AG04450 (cell line): Measurements from ENCODE around the gene BORCS6. TPM values are rescaled to one million over a fixed set of nuclear protein-coding genes. Genes with fewer than 3 reads are reported as not detected.

Experiments
- CTCF ChIA-PET: fragments of 300-600, 350-600 bp; formaldehyde crosslinking; extraction: SDS; loops from one replicate; lab custom pipeline; 2022; ENCODE audit warnings: antibody characterized with exemption, inconsistent platforms; lab: Charles Lee
- POLR2A ChIA-PET: fragments of 350-600 bp; formaldehyde crosslinking; extraction: SDS; loops from one replicate; lab custom pipeline; 2021; ENCODE audit warnings: antibody characterized with exemption, inconsistent platforms; lab: Yijun Ruan, JAX
- DNase-seq: peaks from one replicate; pipeline ENCODE4 v3.0.0-alpha.2; 2011; ENCODE audit warnings: low read depth, low spot score
- H3K27ac ChIP-seq: one replicate; pipeline ENCODE4 v1.5.1; 2012; ENCODE audit warnings: low read depth, low read length, control low read depth
- H3K27me3 ChIP-seq: one replicate; pipeline ENCODE4 v1.6.0; 2012; ENCODE audit warnings: low read length; ENCODE audit not compliant: control insufficient read depth, insufficient read depth
- H3K4me3 ChIP-seq: 2 replicates; pipeline ENCODE4 v1.5.1; 2011; ENCODE audit warnings: mild to moderate bottlenecking, low read depth, low read length, control low read depth
- H3K9me3 ChIP-seq: 2 replicates; pipeline ENCODE4 v1.5.1; 2012; ENCODE audit warnings: low read length; ENCODE audit not compliant: control insufficient read depth, insufficient read depth
- CTCF ChIP-seq: IDR thresholded peaks from 2 replicates; pipeline ENCODE4 v1.5.1; 2011; ENCODE audit warnings: low read depth, low read length, control low read depth, inconsistent platforms
- polyA plus RNA-seq: library from polyadenylated mRNA; depleted of rRNA; stranded (reverse); fragments of >200 nt; gene quantifications from 2 replicates; pipeline ENCODE4 v1.2.3, GENCODE V29; 2011

The BORCS6 gene
- polyA plus RNA-seq, 1 experiment = 2.3 TPM

DNA sequence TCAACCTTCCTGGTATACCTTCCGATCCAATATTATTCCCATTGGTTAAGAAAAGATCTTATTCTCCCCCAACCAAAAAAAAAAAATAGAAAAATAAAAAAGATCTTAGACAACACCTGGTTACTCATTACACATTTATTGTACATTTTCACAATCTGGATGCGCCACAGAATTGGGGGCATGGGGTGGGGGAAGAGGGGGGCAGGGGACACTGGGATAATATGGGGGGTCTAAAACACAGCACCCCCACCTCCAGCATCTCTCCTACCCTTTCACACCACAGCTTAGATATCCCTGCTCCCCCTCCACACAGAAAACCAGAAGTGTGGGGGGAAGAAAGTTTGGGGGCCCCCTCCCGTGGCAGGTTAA, 31.0 kb downstream of the BORCS6 start:
- no peak for DNase-seq
- H3K9me3 ChIP-seq = no peaks in the 10 kb centered on the region; the same call in 1 of the 2 replicates
- CTCF ChIA-PET = interaction anchor here (1.2 to 2.0 kb wide), 6 partner anchors 9 to 98 kb away, joined by 3 to 17 read pairs (median 6); no protein-coding TSS in a partner anchor
- no peak overlapping the region for H3K4me3 ChIP-seq
- TF ChIP-seq CTCF = no peak
- no peaks in the 10 kb centered on the region for H3K27me3 ChIP-seq
- POLR2A ChIA-PET = interaction anchor here (3.3 kb wide), 1 partner anchor 14 kb away, joined by 20 read pairs; no protein-coding TSS in a partner anchor
- H3K27ac ChIP-seq = no peak overlapping the region

- H3K9me3 ChIP-seq = no peaks in the 10 kb centered on the region; the same call in 1 of the 2 replicates
- peak; percentile 88 for TF ChIP-seq CTCF
- DNase-seq = peak; percentile 68
- ChIA-PET POLR2A (interaction anchor here (0.6 to 3.3 kb wide), 2 partner anchors 15 to 40 kb away, joined by 3 to 20 read pairs; no protein-coding TSS in a partner anchor), CTCF (interaction anchor here (0.6 to 2.0 kb wide), 12 partner anchors 10 to 98 kb away, joined by 3 to 17 read pairs (median 3); partner anchors contain the start of genes ALOXE3 and HES7)
- no peak overlapping the region for H3K4me3 ChIP-seq
- H3K27me3 ChIP-seq = no peaks in the 10 kb centered on the region
- peak overlapping the region; percentile 70 for H3K27ac ChIP-seq
These were observed 31.5 kb downstream of the BORCS6 start for GRCh38 chr17:8158267-8159031.

DNA sequence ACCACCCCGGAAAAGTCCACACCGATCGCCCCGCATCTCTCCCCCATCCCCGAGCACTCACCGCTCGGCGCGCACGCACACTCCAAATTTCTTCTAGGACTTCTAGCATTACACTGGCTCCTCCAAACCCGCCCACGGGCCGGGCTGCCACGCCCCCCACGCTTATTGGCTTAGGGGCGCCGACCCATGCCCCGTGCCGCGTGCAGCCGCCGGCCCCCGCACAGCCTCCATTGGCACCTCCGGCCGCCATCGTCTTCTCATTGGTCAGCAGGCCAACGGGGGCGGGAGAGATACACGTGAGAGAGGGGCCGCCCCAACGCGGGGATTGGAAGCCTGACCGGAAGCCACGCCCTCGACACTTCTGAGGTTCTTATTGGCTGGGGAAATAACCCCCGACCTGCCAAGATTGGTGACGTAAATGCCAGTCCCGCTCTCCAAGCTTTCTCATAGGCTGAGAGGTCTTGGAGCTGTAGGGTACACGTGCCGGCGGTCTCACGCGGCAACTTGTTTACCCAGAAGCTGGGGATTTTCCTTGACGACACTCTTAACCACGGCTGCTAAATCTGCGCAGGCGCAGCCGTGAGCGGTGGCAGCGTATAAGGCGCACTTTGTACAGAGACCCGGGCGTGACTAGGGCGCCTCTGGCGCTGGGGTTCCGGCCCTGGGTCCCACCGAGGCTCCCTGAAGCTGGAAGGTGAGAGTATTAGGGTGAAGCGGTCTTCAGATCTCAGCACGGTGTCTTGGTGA, 33.6 kb downstream of the BORCS6 start:
- peak overlapping the region; percentile 72 for H3K4me3 ChIP-seq
- H3K9me3 ChIP-seq = no peaks in the 10 kb centered on the region; the same call in 1 of the 2 replicates
- peak; percentile 100 for DNase-seq
- ChIA-PET POLR2A (interaction anchor here (0.6 to 2.0 kb wide), 7 partner anchors 17 to 67 kb away, joined by 3 to 23 read pairs (median 3); no protein-coding TSS in a partner anchor), CTCF (interaction anchor here (1.2 kb wide), 3 partner anchors 19 to 96 kb away, joined by 3 to 4 read pairs (median 4); no protein-coding TSS in a partner anchor)
- H3K27ac ChIP-seq = peak overlapping the region; percentile 97
- no peaks in the 10 kb centered on the region for H3K27me3 ChIP-seq
- TF ChIP-seq CTCF = no peak

- ChIA-PET POLR2A (interaction anchor here (0.9 to 2.0 kb wide), 3 partner anchors 17 to 37 kb away, joined by 3 to 23 read pairs (median 4); no protein-coding TSS in a partner anchor), CTCF (interaction anchor here (1.2 kb wide), 2 partner anchors 18 to 37 kb away, joined by 3 to 4 read pairs; no protein-coding TSS in a partner anchor)
- no peak for DNase-seq
- Histone ChIP-seq H3K4me3 (peak overlapping the region; percentile 72), H3K27me3 (no peaks in the 10 kb centered on the region), H3K9me3 (no peaks in the 10 kb centered on the region; the same call in 1 of the 2 replicates), H3K27ac (peak overlapping the region; percentile 88)
- no peak for TF ChIP-seq CTCF
These were observed 34.1 kb downstream of the BORCS6 start for GRCh38 chr17:8155996-8156245.
